H1 (cell line): ENCODE data around the gene NTRK2. TPM values are rescaled to one million over a fixed set of nuclear protein-coding genes. Genes with fewer than 3 reads are reported as not detected.

Experiments
- CTCF ChIA-PET: fragments of 300-600 bp; sonication (Branson Sonifier 250); formaldehyde crosslinking; loops from one replicate; lab custom pipeline; 2021; ENCODE audit not compliant: partially characterized antibody; lab: Charles Lee
- POLR2A ChIA-PET: fragments of 300-600 bp; sonication (Branson Sonifier 250); formaldehyde crosslinking; loops from one replicate; lab custom pipeline; 2021; ENCODE audit warnings: inconsistent platforms; ENCODE audit not compliant: partially characterized antibody; lab: Charles Lee
- DNase-seq, 2 experiments: peaks; one replicate each; pipeline versions ENCODE4 v3.0.0 to v3.0.0-alpha.2; 2010 to 2022; ENCODE audit warnings: low spot score in 2 of 2, low read depth in 1 of 2, mixed read lengths in 1 of 2
- FAIRE-seq: peaks from 2 replicates; lab custom pipeline; 2011; peaks lifted over from hg19 to GRCh38; lab: Jason Lieb, UNC
- H2AFZ ChIP-seq: 2 replicates; pipeline ENCODE4 v1.8.1; 2012; ENCODE audit warnings: low read length, inconsistent platforms
- H2AK5ac ChIP-seq: 2 replicates; pipeline ENCODE4 v1.6.1; 2013; ENCODE audit warnings: low read depth, low read length
- H2BK120ac ChIP-seq: replicated peaks from 2 replicates; pipeline ENCODE3; 2013; ENCODE audit warnings: low read depth, low read length, inconsistent platforms
- H2BK12ac ChIP-seq: 2 replicates; pipeline ENCODE4 v1.6.1; 2013; ENCODE audit warnings: low read depth, low read length
- H2BK15ac ChIP-seq: 2 replicates; pipeline ENCODE4 v1.6.1; 2013; ENCODE audit warnings: low read length
- H2BK20ac ChIP-seq: 2 replicates; pipeline ENCODE4 v1.6.1; 2013; ENCODE audit warnings: low read length
- H2BK5ac ChIP-seq: 2 replicates; pipeline ENCODE4 v1.6.1; 2013; ENCODE audit warnings: low read depth, low read length
- H3K14ac ChIP-seq: 2 replicates; pipeline ENCODE4 v1.6.1; 2013; ENCODE audit warnings: inconsistent platforms; ENCODE audit not compliant: insufficient read length
- H3K18ac ChIP-seq: 2 replicates; pipeline ENCODE4 v1.6.1; 2013; ENCODE audit warnings: low read length; ENCODE audit errors: extremely low read depth
- H3K23ac ChIP-seq: 2 replicates; pipeline ENCODE4 v1.6.1; 2013; ENCODE audit warnings: inconsistent platforms; ENCODE audit not compliant: insufficient read length
- H3K23me2 ChIP-seq: 2 replicates; pipeline ENCODE4 v1.6.1; 2013; ENCODE audit warnings: low read depth, low read length
- H3K27ac ChIP-seq: 2 replicates; pipeline ENCODE4 v1.6.1; 2011; ENCODE audit warnings: low read depth, low read length, inconsistent platforms
- H3K27me3 ChIP-seq, 4 experiments: replicated peaks in 1 of 4; 1 replicate in 1 of 4; 2 replicates in 3 of 4; pipeline versions ENCODE4 v1.6.1 to v1.8.1; 2011 to 2013; ENCODE audit warnings: low read length in 3 of 4, mild to moderate bottlenecking in 3 of 4, inconsistent platforms in 2 of 4, mixed read lengths in 2 of 4, moderate library complexity in 1 of 4; ENCODE audit not compliant: control insufficient read depth in 3 of 4, insufficient read depth in 3 of 4; ENCODE audit errors: extremely low read depth in 1 of 4
- H3K36me3 ChIP-seq, 4 experiments: 2 replicates each; pipeline versions ENCODE4 v1.6.1 to v1.8.1; 2011 to 2013; ENCODE audit warnings: mild to moderate bottlenecking in 4 of 4, low read length in 3 of 4, moderate library complexity in 2 of 4, control low read depth in 1 of 4, inconsistent platforms in 1 of 4; ENCODE audit not compliant: insufficient read depth in 4 of 4, control insufficient read depth in 2 of 4
- H3K4ac ChIP-seq: replicated peaks from 2 replicates; pipeline ENCODE3; 2013; ENCODE audit warnings: low read length, low read depth, mixed read lengths, inconsistent platforms; ENCODE audit not compliant: insufficient read length
- H3K4me1 ChIP-seq, 4 experiments: replicated peaks in 1 of 4; 1 replicate in 1 of 4; 2 replicates in 3 of 4; pipeline versions ENCODE4 v1.6.1 to v1.8.1; 2011 to 2013; ENCODE audit warnings: low read length in 3 of 4, inconsistent platforms in 2 of 4, mixed read lengths in 1 of 4; ENCODE audit not compliant: insufficient read depth in 4 of 4, control insufficient read depth in 3 of 4
- H3K4me2 ChIP-seq, 2 experiments: 2 replicates each; pipeline versions ENCODE4 v1.6.1 to v1.8.1; 2011 to 2013; ENCODE audit warnings: low read depth in 2 of 2, low read length in 2 of 2, control low read depth in 1 of 2, inconsistent platforms in 1 of 2, mild to moderate bottlenecking in 1 of 2; ENCODE audit not compliant: insufficient read depth in 1 of 2
- H3K4me3 ChIP-seq, 4 experiments: fragments of 200-600, 300-600 bp in 1 of 4; sonication (generic), shearing (Covaris generic), sonication (Bioruptor Twin) in 1 of 4; 2 replicates each; pipeline versions ENCODE4 v1.5.1 to v1.8.1; 2011 to 2016; ENCODE audit warnings: low read length in 4 of 4, low read depth in 3 of 4, control low read depth in 2 of 4, inconsistent platforms in 2 of 4, mild to moderate bottlenecking in 2 of 4, mixed read lengths in 1 of 4, moderate library complexity in 1 of 4; ENCODE audit not compliant: insufficient read depth in 2 of 4; ENCODE audit errors: extremely low read depth in 1 of 4
- H3K56ac ChIP-seq: replicated peaks from 2 replicates; pipeline ENCODE3; 2013; ENCODE audit warnings: low read depth, mild to moderate bottlenecking, mixed read lengths, low read length, inconsistent platforms; ENCODE audit not compliant: insufficient read length
- H3K79me1 ChIP-seq: 2 replicates; pipeline ENCODE4 v1.6.1; 2013; ENCODE audit warnings: low read depth, low read length, control low read depth
- H3K79me2 ChIP-seq, 2 experiments: 2 replicates each; pipeline versions ENCODE4 v1.6.1 to v1.8.1; 2012 to 2013; ENCODE audit warnings: low read length in 2 of 2, mild to moderate bottlenecking in 2 of 2, inconsistent platforms in 1 of 2; ENCODE audit not compliant: insufficient read depth in 2 of 2, control insufficient read depth in 1 of 2
- H3K9ac ChIP-seq, 4 experiments: replicated peaks in 1 of 4; 1 replicate in 1 of 4; 2 replicates in 3 of 4; pipeline versions ENCODE4 v1.6.1 to v1.8.1; 2011 to 2013; ENCODE audit warnings: low read depth in 3 of 4, low read length in 3 of 4, control low read depth in 2 of 4, mild to moderate bottlenecking in 2 of 4, moderate library complexity in 2 of 4, inconsistent platforms in 1 of 4; ENCODE audit errors: extremely low read depth in 1 of 4
- H3K9me3 ChIP-seq, 2 experiments: 2 replicates each; pipeline versions ENCODE4 v1.6.1 to v1.8.1; 2012 to 2013; ENCODE audit warnings: mild to moderate bottlenecking in 2 of 2, moderate library complexity in 2 of 2, control low read depth in 1 of 2, inconsistent platforms in 1 of 2, low read depth in 1 of 2, low read length in 1 of 2, mixed read lengths in 1 of 2; ENCODE audit not compliant: insufficient read depth in 2 of 2
- H4K20me1 ChIP-seq, 2 experiments: replicated peaks in 1 of 2; 2 replicates each; pipeline versions ENCODE3 to v1.8.1; 2011 to 2013; ENCODE audit warnings: inconsistent platforms in 2 of 2, low read length in 2 of 2, mild to moderate bottlenecking in 1 of 2; ENCODE audit not compliant: insufficient read depth in 2 of 2, control insufficient read depth in 1 of 2
- H4K5ac ChIP-seq: 2 replicates; pipeline ENCODE4 v1.6.1; 2013; ENCODE audit warnings: low read length, low read depth, mixed read lengths, inconsistent platforms; ENCODE audit not compliant: insufficient read length
- H4K8ac ChIP-seq: 2 replicates; pipeline ENCODE4 v1.8.0; 2013; ENCODE audit warnings: mild to moderate bottlenecking, moderate library complexity, low read length, inconsistent platforms; ENCODE audit not compliant: insufficient read depth; ENCODE audit errors: extremely low read depth
- H4K91ac ChIP-seq: replicated peaks from 2 replicates; pipeline ENCODE3; 2013; ENCODE audit warnings: low read length, mixed read lengths, inconsistent platforms; ENCODE audit not compliant: insufficient read length
- ATF3 ChIP-seq: IDR thresholded peaks from 2 replicates; pipeline ENCODE4 v1.6.1; 2011; ENCODE audit warnings: low read depth, mild to moderate bottlenecking, low read length; ENCODE audit not compliant: insufficient read depth
- WGBS, 2 experiments: shearing (Covaris generic) in 1 of 2; methylation state at CpG; one replicate each; pipeline versions ENCODE4 v1.1.6 to v1.1.7; 2013 to 2015; ENCODE audit warnings: low lambda C conversion rate in 2 of 2, mixed read lengths in 2 of 2, inconsistent platforms in 1 of 2, low coverage in 1 of 2, missing lambda C conversion rate in 1 of 2; ENCODE audit not compliant: insufficient replicate concordance in 2 of 2, insufficient coverage in 1 of 2, insufficient read length in 1 of 2; ENCODE audit errors: extremely low coverage in 1 of 2, missing lambda C conversion rate in 1 of 2; 5-methylcytosine and 5-hydroxymethylcytosine counted together
- polyA plus RNA-seq, 7 experiments: library from polyadenylated mRNA; depleted of rRNA in 3 of 7; stranded (reverse) in 5 of 7; unstranded in 2 of 7; fragments of >200 nt in 5 of 7; fragments of 200-250 nt in 2 of 7; gene quantifications; 1 replicate in 5 of 7; 2 replicates in 1 of 7; 4 replicates in 1 of 7; pipeline versions ENCODE4 v1.2.1 to v1.2.3, GENCODE V29; 2011 to 2013; ENCODE audit warnings: missing spikeins in 2 of 7, mixed read lengths in 2 of 7
- total RNA-seq: library from RNA; stranded (reverse); fragmentation: NEBNext Ultra II Directional; extraction: Animal tissue kit (Norgen Biotek cat#: 25700); gene quantifications from 2 replicates; pipeline ENCODE4 v1.2.1, GENCODE V29; 2021

The NTRK2 gene
- total and polyA plus RNA-seq, 2 of the 8 experiments (the other 6 are each of a cell fraction or from before 2014, with no cell fraction given) = 0.03 to 0.04 TPM

- H2BK120ac ChIP-seq = no peak overlapping the region
- no peak overlapping the region for H3K14ac ChIP-seq
- H3K56ac ChIP-seq = no peak overlapping the region
- no peak overlapping the region for H3K4me2 ChIP-seq
- DNase-seq (no peak), FAIRE-seq (no peak)
- H3K4ac ChIP-seq = no peak overlapping the region
- H3K9me3 ChIP-seq = no peaks in the 10 kb centered on the region
- H3K79me2 ChIP-seq = no peaks in the 10 kb centered on the region
- H2BK15ac ChIP-seq = no peak overlapping the region; the same call in 1 of the 2 replicates
- no peak overlapping the region for H2AFZ ChIP-seq
- no peaks in the 10 kb centered on the region for H3K23me2 ChIP-seq
- 82% methylated on average over 7 of the region's 7 CpGs; no CpG with 5 or more reads in 1 of the 2 experiments for WGBS, 2 experiments
- no peaks in the 10 kb centered on the region for H3K36me3 ChIP-seq
- no peak overlapping the region for H3K27ac ChIP-seq
- no peaks in the 10 kb centered on the region for H3K27me3 ChIP-seq
- no peak overlapping the region for H4K8ac ChIP-seq
- POLR2A ChIA-PET = no interaction called here
- H2BK20ac ChIP-seq = no peak overlapping the region
- no peak overlapping the region for H4K5ac ChIP-seq
- no peak overlapping the region for H3K18ac ChIP-seq
- no peak overlapping the region for H2BK12ac ChIP-seq
- no peaks in the 10 kb centered on the region for H3K79me1 ChIP-seq
- no peak overlapping the region for H2AK5ac ChIP-seq
- CTCF ChIA-PET = interaction anchor here (1.0 to 5.4 kb wide), 6 partner anchors 11 to 514 kb away, joined by 3 to 38 read pairs (median 8); no protein-coding TSS in a partner anchor
- H3K23ac ChIP-seq = no peak overlapping the region
- no peak for TF ChIP-seq ATF3
- no peak overlapping the region for H4K91ac ChIP-seq
- no peak overlapping the region for H3K9ac ChIP-seq
- H3K4me3 ChIP-seq = no peak overlapping the region
- no peak overlapping the region for H2BK5ac ChIP-seq
- H4K20me1 ChIP-seq = no peaks in the 10 kb centered on the region
- H3K4me1 ChIP-seq = no peaks in the 10 kb centered on the region; a peak in 1 of 7 replicates
Measured at GRCh38 chr9:84917366-84918070, 248.0 kb downstream of the NTRK2 start.
